HepG2 (cell line): ENCODE measurements around the gene SARS2. TPM values are rescaled to one million over a fixed set of nuclear protein-coding genes. Genes with fewer than 3 reads are reported as not detected.
A peak's percentile ranks its signal among the peaks of the same experiment; 100 is the strongest.

Source experiments
- ARHGAP35 ChIP-seq: sonication (generic); formaldehyde crosslinking; IDR thresholded peaks from 2 replicates; pipeline ENCODE4 v1.9.0; 2022; ENCODE audit warnings: mild to moderate bottlenecking, inconsistent platforms, moderate library complexity, missing genetic modification reagents, borderline replicate concordance
- BRD4 ChIP-seq: sonication (generic); formaldehyde crosslinking; IDR thresholded peaks from 2 replicates; pipeline ENCODE4 v1.4.0; 2020; ENCODE audit warnings: missing genetic modification reagents
- GABPB1 ChIP-seq: IDR thresholded peaks from 2 replicates; pipeline ENCODE4 v1.6.1; 2016; ENCODE audit warnings: mild to moderate bottlenecking, missing genetic modification reagents, moderate library complexity, missing compliant biosample characterization
- GATAD2A ChIP-seq: IDR thresholded peaks from 2 replicates; pipeline ENCODE4 v1.6.1; 2016
- GTF2F1 ChIP-seq: fragments of 150-350 bp; IDR thresholded peaks from 2 replicates; pipeline ENCODE4 v1.6.1; 2014; ENCODE audit warnings: low read length
- HNRNPH1 ChIP-seq: fragments of 200-400 bp; formaldehyde crosslinking; optimal IDR thresholded peaks from 2 replicates; pipeline ENCODE3; 2017; ENCODE audit warnings: mild to moderate bottlenecking, low read depth, low read length
- KAT8 ChIP-seq: IDR thresholded peaks from 2 replicates; pipeline ENCODE4 v1.6.1; 2016; ENCODE audit warnings: missing genetic modification reagents, missing compliant biosample characterization
- KLF6 ChIP-seq: IDR thresholded peaks from 2 replicates; pipeline ENCODE4 v1.8.0; 2016; ENCODE audit warnings: missing biosample characterization, missing genetic modification reagents
- MED1 ChIP-seq: sonication (generic); formaldehyde crosslinking; IDR thresholded peaks from 2 replicates; pipeline ENCODE4 v1.4.0; 2020; ENCODE audit warnings: missing genetic modification reagents
- MXD4 ChIP-seq: IDR thresholded peaks from 2 replicates; pipeline ENCODE4 v1.6.1; 2016; ENCODE audit warnings: mild to moderate bottlenecking, missing biosample characterization, missing genetic modification reagents
- MYNN ChIP-seq: sonication (generic); formaldehyde crosslinking; IDR thresholded peaks from 2 replicates; pipeline ENCODE4 v1.4.0; 2020; ENCODE audit warnings: mild to moderate bottlenecking, low read depth, missing genetic modification reagents
- NFKBIZ ChIP-seq: IDR thresholded peaks from 2 replicates; pipeline ENCODE4 v1.6.1; 2018; ENCODE audit warnings: missing genetic modification reagents, missing compliant biosample characterization
- NONO ChIP-seq, 2 experiments: fragments of 450-650 bp in 1 of 2; sonication (generic) in 1 of 2; formaldehyde crosslinking in 1 of 2; IDR thresholded peaks in 1 of 2; conservative IDR thresholded peaks in 1 of 2; 2 replicates each; pipeline versions ENCODE4 v1.6.1 to v1.8.0; 2017 to 2022; ENCODE audit warnings: mild to moderate bottlenecking in 1 of 2, missing genetic modification reagents in 1 of 2, moderate library complexity in 1 of 2
- POLR2AphosphoS2 ChIP-seq: IDR thresholded peaks from 2 replicates; pipeline ENCODE4 v1.6.1; 2011; ENCODE audit warnings: low read depth, low read length, improper control_type of control experiment
- SIX4 ChIP-seq: sonication (generic); formaldehyde crosslinking; IDR thresholded peaks from 2 replicates; pipeline ENCODE4 v1.4.0; 2020; ENCODE audit warnings: missing genetic modification reagents
- SOX13 ChIP-seq, 3 experiments: fragments of 450-650 bp in 1 of 3; sonication (generic) in 1 of 3; formaldehyde crosslinking in 1 of 3; IDR thresholded peaks in 2 of 3; conservative IDR thresholded peaks in 1 of 3; 2 replicates each; pipeline versions ENCODE4 v1.5.0 to v1.6.1; 2016 to 2020; ENCODE audit warnings: antibody characterized with exemption in 1 of 3, mild to moderate bottlenecking in 1 of 3, missing compliant biosample characterization in 1 of 3, missing genetic modification reagents in 1 of 3, moderate library complexity in 1 of 3
- TAF1 ChIP-seq: sonication (generic); formaldehyde crosslinking; IDR thresholded peaks from 2 replicates; pipeline ENCODE4 v1.4.0; 2020; ENCODE audit warnings: missing genetic modification reagents
- TARDBP ChIP-seq: sonication (generic); formaldehyde crosslinking; IDR thresholded peaks from 2 replicates; pipeline ENCODE4 v1.8.0; 2022; ENCODE audit warnings: mild to moderate bottlenecking, missing genetic modification reagents
- TEAD2 ChIP-seq: sonication (generic); formaldehyde crosslinking; IDR thresholded peaks from 2 replicates; pipeline ENCODE4 v1.9.0; 2021; ENCODE audit warnings: missing genetic modification reagents
- ZEB1 ChIP-seq: IDR thresholded peaks from 2 replicates; pipeline ENCODE4 v1.6.1; 2012; ENCODE audit warnings: mild to moderate bottlenecking, low read depth, inconsistent platforms; ENCODE audit not compliant: insufficient replicate concordance
- ZKSCAN8 ChIP-seq: IDR thresholded peaks from 2 replicates; pipeline ENCODE4 v1.6.1; 2016; ENCODE audit warnings: borderline replicate concordance, missing genetic modification reagents, missing compliant biosample characterization
- ZMAT3 ChIP-seq: sonication (generic); formaldehyde crosslinking; conservative IDR thresholded peaks from 2 replicates; pipeline ENCODE4 v1.7.0; 2021; ENCODE audit warnings: missing genetic modification reagents
- ZNF24 ChIP-seq: fragments of 450-650 bp; IDR thresholded peaks from 2 replicates; pipeline ENCODE4 v1.6.1; 2017; ENCODE audit warnings: antibody characterized with exemption, mild to moderate bottlenecking
- ZNF253 ChIP-seq: sonication (generic); formaldehyde crosslinking; IDR thresholded peaks from 2 replicates; pipeline ENCODE4 v1.8.0; 2022; ENCODE audit warnings: mild to moderate bottlenecking, missing genetic modification reagents, borderline replicate concordance
- ZNF326 ChIP-seq: sonication (generic); formaldehyde crosslinking; IDR thresholded peaks from 2 replicates; pipeline ENCODE4 v1.4.0; 2020; ENCODE audit warnings: missing genetic modification reagents, borderline replicate concordance
- ZNF329 ChIP-seq: sonication (generic); formaldehyde crosslinking; IDR thresholded peaks from 2 replicates; pipeline ENCODE4 v1.9.0; 2021; ENCODE audit warnings: low read depth, mild to moderate bottlenecking, missing genetic modification reagents
- ZNF451 ChIP-seq: sonication (generic); formaldehyde crosslinking; IDR thresholded peaks from 2 replicates; pipeline ENCODE4 v1.5.0; 2020; ENCODE audit warnings: mild to moderate bottlenecking, missing genetic modification reagents
- ZNF660 ChIP-seq: sonication (generic); formaldehyde crosslinking; IDR thresholded peaks from 2 replicates; pipeline ENCODE4 v1.5.1; 2020; ENCODE audit warnings: mild to moderate bottlenecking, low read depth, missing genetic modification reagents, borderline replicate concordance
- ZNF747 ChIP-seq: sonication (generic); formaldehyde crosslinking; IDR thresholded peaks from 2 replicates; pipeline ENCODE4 v1.8.1; 2023; ENCODE audit warnings: missing genetic modification reagents, mild to moderate bottlenecking, borderline replicate concordance
- polyA plus RNA-seq, 8 experiments: library from polyadenylated mRNA; depleted of rRNA in 3 of 8; stranded (reverse) in 7 of 8; unstranded in 1 of 8; fragments of >200 nt; fragmentation: Illumina TruSeq in 4 of 8; extraction: Trizol in 4 of 8; gene quantifications; 2 replicates each; pipeline versions ENCODE4 v1.2.1 to v1.2.3, GENCODE V29; 2011 to 2016; ENCODE audit warnings: low read depth in 4 of 8, missing spikeins in 1 of 8, mixed read lengths in 1 of 8; ENCODE audit not compliant: insufficient read depth in 1 of 8
- total RNA-seq, 5 experiments: library from RNA; depleted of rRNA; stranded (reverse); fragments of >200 nt; fragmentation: Illumina TruSeq; extraction: Trizol; gene quantifications; 2 replicates each; pipeline ENCODE4 v1.2.3, GENCODE V29; 2016; ENCODE audit warnings: low read depth in 1 of 5
- TF ChIP-seq, protein P1 (sequence below): IDR thresholded peaks from 2 replicates; pipeline ENCODE4 v1.6.1; 2016
- TF ChIP-seq, protein P2 (sequence below): sonication (generic); formaldehyde crosslinking; IDR thresholded peaks from 2 replicates; pipeline ENCODE4 v1.5.0; 2020; ENCODE audit warnings: mild to moderate bottlenecking, low read depth, missing genetic modification reagents, borderline replicate concordance
- TF ChIP-seq, protein P3 (sequence below): sonication (generic); IDR thresholded peaks from 2 replicates; pipeline ENCODE4 v1.6.1; 2016; ENCODE audit warnings: low read depth, borderline replicate concordance

Gene SARS2
- total and polyA plus RNA-seq, 2 of the 13 experiments (the other 11 are each of a cell fraction or from before 2014, with no cell fraction given), result 40.0 to 48.6 TPM

DNA sequence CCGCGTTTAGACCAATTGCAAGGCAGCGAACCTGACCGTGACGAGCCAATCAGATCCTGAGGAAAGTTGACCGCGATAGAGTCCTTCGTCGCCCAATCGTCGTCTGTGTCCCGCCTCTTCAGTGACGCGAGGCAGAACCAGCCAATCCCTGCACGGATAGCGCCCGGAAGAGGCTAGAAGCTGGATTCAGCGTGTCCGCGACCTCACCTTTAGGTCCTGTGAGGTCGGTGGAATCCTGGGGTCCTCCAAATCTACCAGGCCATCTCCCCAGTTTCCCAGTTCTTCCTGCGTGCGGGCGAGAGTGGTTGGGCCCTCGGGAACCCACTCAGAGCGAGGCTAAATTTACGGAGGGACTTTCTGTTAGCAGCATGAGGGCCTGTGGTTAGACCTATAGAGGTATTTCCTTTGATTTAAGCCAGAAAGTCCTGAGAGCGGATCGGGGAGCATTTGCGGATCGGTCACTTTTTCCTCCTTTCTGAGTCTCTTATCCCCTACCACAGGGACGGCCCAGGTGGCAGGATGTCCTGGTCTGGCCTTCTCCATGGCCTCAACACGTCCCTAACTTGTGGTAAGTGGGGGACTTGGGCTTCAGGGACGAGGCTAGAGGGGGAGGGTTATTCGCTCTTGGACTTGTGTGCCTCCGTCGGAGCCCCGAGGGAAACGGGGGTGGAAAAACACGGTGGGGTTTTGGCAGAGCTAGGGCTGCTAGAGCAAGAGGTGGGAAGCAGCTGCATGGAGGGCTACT is 385 bp upstream of the SARS2 start, which contains the start of gene MRPS12 (continued):
- no peak for TF ChIP-seq BRD4 (CRISPR knock-in tag)
- TF ChIP-seq TAF1, result peak; percentile 40; the same call in 1 of the 2 replicates
- no peak for TF ChIP-seq ZNF747 (CRISPR knock-in tag)
- no peak; the same call in 1 of the 2 replicates for TF ChIP-seq MXD4 (CRISPR knock-in tag)
- TF ChIP-seq ZNF24, result no peak
- peak; percentile 75; the same call in 1 of the 2 replicates for TF ChIP-seq ZMAT3 (CRISPR knock-in tag)
- TF ChIP-seq NFKBIZ, result no peak
- TF ChIP-seq MYNN (CRISPR knock-in tag), result no peak
- no peak for TF ChIP-seq MED1 (CRISPR knock-in tag)
- TF ChIP-seq KAT8 (CRISPR knock-in tag), result peak; percentile 44; the same call in 1 of the 2 replicates
- no peak; the same call in 1 of the 2 replicates for TF ChIP-seq KLF6 (CRISPR knock-in tag)
- no peak for TF ChIP-seq ZKSCAN8
- no peak for TF ChIP-seq ZEB1
- TF ChIP-seq TEAD2, result no peak
- no peak for TF ChIP-seq TARDBP (CRISPR knock-in tag)
- no peak for TF ChIP-seq ARHGAP35 (CRISPR knock-in tag)
- TF ChIP-seq POLR2AphosphoS2, result no peak
- TF ChIP-seq ZNF660, result no peak
- no peak for TF ChIP-seq ZNF253 (CRISPR knock-in tag)
- TF ChIP-seq, protein P1, sequence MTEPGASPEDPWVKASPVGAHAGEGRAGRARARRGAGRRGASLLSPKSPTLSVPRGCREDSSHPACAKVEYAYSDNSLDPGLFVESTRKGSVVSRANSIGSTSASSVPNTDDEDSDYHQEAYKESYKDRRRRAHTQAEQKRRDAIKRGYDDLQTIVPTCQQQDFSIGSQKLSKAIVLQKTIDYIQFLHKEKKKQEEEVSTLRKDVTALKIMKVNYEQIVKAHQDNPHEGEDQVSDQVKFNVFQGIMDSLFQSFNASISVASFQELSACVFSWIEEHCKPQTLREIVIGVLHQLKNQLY (CRISPR knock-in tag), result no peak
- TF ChIP-seq ZNF329 (CRISPR knock-in tag), result no peak
- peak; percentile 88 for TF ChIP-seq GABPB1
- TF ChIP-seq SIX4 (CRISPR knock-in tag), result no peak
- no peak for TF ChIP-seq ZNF326 (CRISPR knock-in tag)
- TF ChIP-seq NONO (IDR thresholded peaks at IDR 0.05), result no peak
- no peak for TF ChIP-seq NONO (CRISPR knock-in tag; conservative IDR thresholded peaks at IDR 0.05)
- TF ChIP-seq, protein P2, sequence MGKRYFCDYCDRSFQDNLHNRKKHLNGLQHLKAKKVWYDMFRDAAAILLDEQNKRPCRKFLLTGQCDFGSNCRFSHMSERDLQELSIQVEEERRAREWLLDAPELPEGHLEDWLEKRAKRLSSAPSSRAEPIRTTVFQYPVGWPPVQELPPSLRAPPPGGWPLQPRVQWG, result no peak
- TF ChIP-seq GATAD2A (CRISPR knock-in tag), result no peak; the same call in 1 of the 2 replicates
- TF ChIP-seq, protein P3, sequence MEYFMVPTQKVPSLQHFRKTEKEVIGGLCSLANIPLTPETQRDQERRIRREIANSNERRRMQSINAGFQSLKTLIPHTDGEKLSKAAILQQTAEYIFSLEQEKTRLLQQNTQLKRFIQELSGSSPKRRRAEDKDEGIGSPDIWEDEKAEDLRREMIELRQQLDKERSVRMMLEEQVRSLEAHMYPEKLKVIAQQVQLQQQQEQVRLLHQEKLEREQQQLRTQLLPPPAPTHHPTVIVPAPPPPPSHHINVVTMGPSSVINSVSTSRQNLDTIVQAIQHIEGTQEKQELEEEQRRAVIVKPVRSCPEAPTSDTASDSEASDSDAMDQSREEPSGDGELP, result no peak
- TF ChIP-seq GTF2F1, result no peak
- no peak for TF ChIP-seq SOX13 (IDR thresholded peaks at IDR 0.05)
- no peak for TF ChIP-seq SOX13 (CRISPR knock-in tag; conservative IDR thresholded peaks at IDR 0.05 in 1 of 2, IDR thresholded peaks at IDR 0.05 in 1 of 2)
- TF ChIP-seq ZNF451 (CRISPR knock-in tag), result no peak
- no peak for TF ChIP-seq HNRNPH1
